ENCODE results near the gene SLC4A8. TPM values are rescaled to one million over a fixed set of nuclear protein-coding genes. Genes with fewer than 3 reads are reported as not detected.

SLC4A8 gene
- total and polyA plus RNA-seq, 9 of the 15 experiments (the other 6 are each of a cell fraction or from before 2014, with no cell fraction given), result 0.04 to 1.5 (median 0.12) TPM; not detected in 2

DNA sequence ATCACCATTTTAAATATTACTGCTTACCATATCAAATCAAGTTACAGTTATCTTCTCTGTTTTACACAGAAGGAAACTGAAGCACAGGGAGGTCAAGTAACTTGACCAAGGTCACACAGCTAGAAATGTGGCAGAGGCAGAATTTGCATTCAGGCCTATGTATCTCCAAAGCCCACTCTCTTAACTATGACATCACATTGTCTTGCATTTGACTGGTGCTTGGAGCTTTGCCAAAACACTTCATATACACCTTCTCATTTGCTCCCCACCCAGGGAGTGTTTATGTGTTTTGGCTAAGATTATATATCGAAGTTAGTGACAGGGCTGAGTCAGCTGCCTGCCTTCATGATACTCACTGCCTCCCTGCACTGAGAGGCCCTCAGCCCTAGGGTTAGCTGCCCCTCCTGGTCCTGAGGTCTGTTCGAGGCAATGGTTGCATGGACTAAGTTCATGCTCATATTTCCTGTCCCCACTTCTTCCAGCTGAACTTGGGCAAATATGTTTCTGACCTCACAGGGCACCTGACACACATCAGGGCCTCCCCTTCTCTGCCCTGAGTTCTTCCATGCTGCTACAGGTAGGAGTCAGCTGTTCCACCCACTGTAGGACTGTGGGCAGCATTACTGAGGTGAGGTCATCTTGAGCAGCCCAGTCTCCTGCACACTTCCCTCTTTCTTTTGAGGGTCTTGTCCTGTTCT is 35.2 kb upstream of the SLC4A8 start (continued):
- 0 out of 2 replicates have a peak, but pooled peaks have one; percentile 48 for TF ChIP-seq CBFB (CRISPR knock-in tag; IDR thresholded peaks at IDR 0.05)
- TF ChIP-seq, protein P1, sequence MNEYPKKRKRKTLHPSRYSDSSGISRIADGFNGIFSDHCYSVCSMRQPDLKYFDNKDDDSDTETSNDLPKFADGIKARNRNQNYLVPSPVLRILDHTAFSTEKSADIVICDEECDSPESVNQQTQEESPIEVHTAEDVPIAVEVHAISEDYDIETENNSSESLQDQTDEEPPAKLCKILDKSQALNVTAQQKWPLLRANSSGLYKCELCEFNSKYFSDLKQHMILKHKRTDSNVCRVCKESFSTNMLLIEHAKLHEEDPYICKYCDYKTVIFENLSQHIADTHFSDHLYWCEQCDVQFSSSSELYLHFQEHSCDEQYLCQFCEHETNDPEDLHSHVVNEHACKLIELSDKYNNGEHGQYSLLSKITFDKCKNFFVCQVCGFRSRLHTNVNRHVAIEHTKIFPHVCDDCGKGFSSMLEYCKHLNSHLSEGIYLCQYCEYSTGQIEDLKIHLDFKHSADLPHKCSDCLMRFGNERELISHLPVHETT (CRISPR knock-in tag; conservative IDR thresholded peaks at IDR 0.05 in 1 of 2, IDR thresholded peaks at IDR 0.05 in 1 of 2), result no peak
- TF ChIP-seq HDGF (IDR thresholded peaks at IDR 0.05), result no peak
- peak in 1 of 2 experiments; percentile 72; a peak in 1 of 4 replicates for TF ChIP-seq TEAD1 (CRISPR knock-in tag; IDR thresholded peaks at IDR 0.05)
- TF ChIP-seq DPF2 (IDR thresholded peaks at IDR 0.05), result peak; percentile 83
- no peak for TF ChIP-seq STAT5A (IDR thresholded peaks at IDR 0.05; ENCODE audit: borderline replicate concordance, low read length)
- TF ChIP-seq ZFP36 (IDR thresholded peaks at IDR 0.05; ENCODE audit: low read depth, low read length, partially characterized antibody), result peak; percentile 95
- TF ChIP-seq TAL1 (IDR thresholded peaks at IDR 0.05), result peak; percentile 64; the same call in 1 of the 2 replicates
- no peak for TF ChIP-seq MCM3 (IDR thresholded peaks at IDR 0.05)
- no peak for TF ChIP-seq IRF1 (CRISPR knock-in tag; IDR thresholded peaks at IDR 0.05; ENCODE audit: borderline replicate concordance)
- peak; percentile 93 for TF ChIP-seq ATF7 (IDR thresholded peaks at IDR 0.05)
- TF ChIP-seq SREBF1 (IDR thresholded peaks at IDR 0.05; ENCODE audit: borderline replicate concordance, low read depth, low read length), result no peak
- TF ChIP-seq ZNF316 (IDR thresholded peaks at IDR 0.05), result peak; percentile 90
- TF ChIP-seq FOXP4 (CRISPR knock-in tag; IDR thresholded peaks at IDR 0.05; ENCODE audit: borderline replicate concordance), result no peak
- no peak for TF ChIP-seq MCM7 (IDR thresholded peaks at IDR 0.05)
- TF ChIP-seq BACH1 (tag; IDR thresholded peaks at IDR 0.05), result no peak
- no peak for TF ChIP-seq ZNF583 (CRISPR knock-in tag; IDR thresholded peaks at IDR 0.05)
- TF ChIP-seq ZNF584 (CRISPR knock-in tag; IDR thresholded peaks at IDR 0.05; ENCODE audit: low read depth), result no peak
- no peak for TF ChIP-seq ZNF740 (CRISPR knock-in tag; IDR thresholded peaks at IDR 0.05)
- TF ChIP-seq ZNF740 (tag; IDR thresholded peaks at IDR 0.05), result no peak
- TF ChIP-seq ZBTB8A (IDR thresholded peaks at IDR 0.05; ENCODE audit: partially characterized antibody), result no peak
- TF ChIP-seq SMARCA5 (IDR thresholded peaks at IDR 0.05), result peak; percentile 91
- no peak; the same call in 1 of the 2 replicates for TF ChIP-seq CEBPG (CRISPR knock-in tag; IDR thresholded peaks at IDR 0.05)
- no peak for TF ChIP-seq CEBPG (tag; conservative IDR thresholded peaks at IDR 0.05 in 1 of 2, IDR thresholded peaks at IDR 0.05 in 1 of 2)
- TF ChIP-seq HDAC2 (IDR thresholded peaks at IDR 0.05), result peak; percentile 69; the same call in 1 of the 2 replicates
- TF ChIP-seq HMGN3 (IDR thresholded peaks at IDR 0.05; ENCODE audit: borderline replicate concordance, extremely low read depth, insufficient read length, low read depth, low read length), result no peak

All from K562 (cell line).